ENCODE measurements around the gene RANBP9.
A peak's percentile ranks its signal among the peaks of the same experiment; 100 is the strongest.

RANBP9 gene

GRCh38 chr6:13708736-13709135 is 2.9 kb downstream of the RANBP9 start (continued):
- no peak for TF ChIP-seq ZNF211 (tag by site-specific recombination; IDR thresholded peaks at IDR 0.05; ENCODE audit: low read depth)
- no peak for TF ChIP-seq ZNF561 (tag by site-specific recombination; IDR thresholded peaks at IDR 0.05; ENCODE audit: borderline replicate concordance)
- TF ChIP-seq RBAK (tag by site-specific recombination; IDR thresholded peaks at IDR 0.05) = no peak
- no peak for TF ChIP-seq HOXC10 (CRISPR knock-in tag; IDR thresholded peaks at IDR 0.05)
- no peak for TF ChIP-seq ZNF132 (tag by site-specific recombination; IDR thresholded peaks at IDR 0.05; ENCODE audit: borderline replicate concordance)
- peak; percentile 97 for TF ChIP-seq PRDM1 (tag by site-specific recombination; IDR thresholded peaks at IDR 0.05)
- TF ChIP-seq ZNF777 (tag by site-specific recombination; IDR thresholded peaks at IDR 0.05; ENCODE audit: borderline replicate concordance) = no peak
- TF ChIP-seq ZNF692 (tag by site-specific recombination; IDR thresholded peaks at IDR 0.05) = no peak
- TF ChIP-seq ZNF366 (tag by site-specific recombination; conservative IDR thresholded peaks at IDR 0.05) = peak; percentile 67; the same call in 1 of the 2 replicates
- no peak for TF ChIP-seq ZBTB17 (tag by site-specific recombination; IDR thresholded peaks at IDR 0.05)
- TF ChIP-seq ELK4 (IDR thresholded peaks at IDR 0.05; ENCODE audit: borderline replicate concordance, low read depth, low read length) = no peak
- no peak for TF ChIP-seq KLF7 (tag by site-specific recombination; IDR thresholded peaks at IDR 0.05; ENCODE audit: borderline replicate concordance)
- no peak for TF ChIP-seq ZNF433 (tag by site-specific recombination; IDR thresholded peaks at IDR 0.05; ENCODE audit: low read depth)

GRCh38 chr6:13703496-13703895 is 8.1 kb downstream of the RANBP9 start:
- ChIA-PET CTCF (interaction anchor here (0.5 to 1.2 kb wide), 2 partner anchors 19 to 1648 kb away, joined by 3 to 4 read pairs; no protein-coding TSS in a partner anchor), POLR2A (no interaction called here)
- TF ChIP-seq ZNF624 (tag by site-specific recombination; IDR thresholded peaks at IDR 0.05) (no peak), ZSCAN4 (tag by site-specific recombination; IDR thresholded peaks at IDR 0.05) (no peak), ZNF621 (tag by site-specific recombination; IDR thresholded peaks at IDR 0.05) (no peak), TRIM28 (IDR thresholded peaks at IDR 0.05; ENCODE audit: borderline replicate concordance, low read length) (no peak), ZNF140 (tag by site-specific recombination; IDR thresholded peaks at IDR 0.05) (no peak), ZNF707 (tag by site-specific recombination; IDR thresholded peaks at IDR 0.05) (no peak), ZNF266 (tag by site-specific recombination; IDR thresholded peaks at IDR 0.05; ENCODE audit: low read depth) (no peak), ZBTB17 (tag by site-specific recombination; IDR thresholded peaks at IDR 0.05) (no peak), REPIN1 (tag by site-specific recombination; IDR thresholded peaks at IDR 0.05; ENCODE audit: low read depth) (no peak)
- Histone ChIP-seq H3K4me1 (ENCODE audit: control insufficient read depth, insufficient read depth, low read length) (peaks cover 4% of the 10 kb centered on the region; the same call in 1 of the 2 replicates), H3K36me3 (ENCODE audit: control insufficient read depth in 2 of 2, insufficient read depth in 1 of 2, low read length in 2 of 2) (no peaks in the 10 kb centered on the region; a peak in 1 of 3 replicates), H3K27ac (ENCODE audit: extremely low read depth, low read depth, low read length) (no peak overlapping the region), H3K4me3 (ENCODE audit: low read depth, low read length) (no peak overlapping the region), H3K9me3 (ENCODE audit: control insufficient read depth, insufficient read depth, low read depth, low read length) (no peaks in the 10 kb centered on the region)

- Histone ChIP-seq H3K4me3 (ENCODE audit: low read depth, low read length) (no peak overlapping the region), H3K9me3 (ENCODE audit: control insufficient read depth, insufficient read depth, low read depth, low read length) (no peaks in the 10 kb centered on the region), H3K4me1 (ENCODE audit: control insufficient read depth, insufficient read depth, low read length) (peaks cover 5% of the 10 kb centered on the region; the same call in 1 of the 2 replicates), H3K36me3 (ENCODE audit: control insufficient read depth in 2 of 2, insufficient read depth in 1 of 2, low read length in 2 of 2) (no peaks in the 10 kb centered on the region; a peak in 1 of 3 replicates), H3K27ac (ENCODE audit: extremely low read depth, low read depth, low read length) (no peak overlapping the region)
- ChIA-PET POLR2A (no interaction called here), CTCF (interaction anchor here (0.5 kb wide), 1 partner anchor 1647 kb away, joined by 4 read pairs; no protein-coding TSS in a partner anchor)
- no peak for TF ChIP-seq PRDM6 (tag by site-specific recombination; IDR thresholded peaks at IDR 0.05)
- no peak for TF ChIP-seq MEIS1 (CRISPR knock-in tag; IDR thresholded peaks at IDR 0.05; ENCODE audit: borderline replicate concordance)
- no peak for TF ChIP-seq PBX3 (CRISPR knock-in tag; IDR thresholded peaks at IDR 0.05)
- TF ChIP-seq BCL11A (tag by site-specific recombination; IDR thresholded peaks at IDR 0.05; ENCODE audit: low read depth) = no peak
- no peak for TF ChIP-seq HIC1 (tag by site-specific recombination; IDR thresholded peaks at IDR 0.05)
- TF ChIP-seq ZNF707 (tag by site-specific recombination; IDR thresholded peaks at IDR 0.05) = no peak
These were observed 8.8 kb downstream of the RANBP9 start for GRCh38 chr6:13702809-13703302.
